GM12878 (cell line): Measurements from ENCODE around the gene PIGU. TPM values are rescaled to one million over a fixed set of nuclear protein-coding genes. Genes with fewer than 3 reads are reported as not detected.

Experiments
- ATAC-seq: fragments of 200-7000 bp; cut with Tn5 transposase; 3 replicates; pipeline ENCODE4 v1.9.1; 2020; ENCODE audit warnings: mild to moderate bottlenecking, moderate library complexity
- BruUV-seq: library from RNA; stranded (reverse); fragments of 400-500 nt; replicated peaks from 2 replicates; lab custom pipeline; 2021; lab: Mats Ljungman, UMichigan
- CTCF ChIA-PET: fragments of 300-600 bp; sonication (Branson Sonifier 250); formaldehyde crosslinking; extraction: SDS; loops from one replicate; lab custom pipeline; 2021; ENCODE audit warnings: inconsistent platforms; lab: Yijun Ruan, JAX
- POLR2A ChIA-PET: fragments of 350-600 bp; formaldehyde crosslinking; extraction: SDS; loops from one replicate; lab custom pipeline; 2021; ENCODE audit warnings: inconsistent platforms; lab: Charles Lee
- RAD21 ChIA-PET: fragments of 300-600 bp; sonication (Branson Sonifier 250); formaldehyde crosslinking; loops from one replicate; lab custom pipeline; 2023; ENCODE audit warnings: antibody characterized with exemption; ENCODE audit not compliant: unreplicated experiment; lab: Charles Lee
- SMC1A ChIA-PET: fragments of 300-600 bp; sonication (Branson Sonifier 250); formaldehyde crosslinking; loops from one replicate; lab custom pipeline; 2023; ENCODE audit not compliant: unreplicated experiment, uncharacterized antibody; lab: Charles Lee
- DNase-seq: peaks from one replicate; pipeline ENCODE4 v3.0.0-alpha.2; 2011; ENCODE audit warnings: low read depth, low spot score
- FAIRE-seq: peaks from 3 replicates; lab custom pipeline; 2011; peaks lifted over from hg19 to GRCh38; lab: Jason Lieb, UNC
- H2AFZ ChIP-seq: 2 replicates; pipeline ENCODE4 v1.6.0; 2011; ENCODE audit warnings: low read depth, low read length, control low read depth; ENCODE audit not compliant: control insufficient read depth
- H3K27ac ChIP-seq: 2 replicates; pipeline ENCODE4 v1.5.1; 2011; ENCODE audit warnings: control low read depth; ENCODE audit not compliant: control insufficient read depth, insufficient read depth
- H3K27me3 ChIP-seq, 2 experiments: replicated peaks in 1 of 2; 2 replicates each; pipeline versions ENCODE4 v1.6.0 to v1.6.1; 2011; ENCODE audit warnings: low read length in 1 of 2; ENCODE audit not compliant: control insufficient read depth in 2 of 2, insufficient read depth in 2 of 2
- H3K36me3 ChIP-seq, 2 experiments: 2 replicates each; pipeline ENCODE4 v1.5.1; 2011; ENCODE audit warnings: low read length in 1 of 2; ENCODE audit not compliant: control insufficient read depth in 2 of 2, insufficient read depth in 2 of 2
- H3K4me1 ChIP-seq: 2 replicates; pipeline ENCODE4 v1.6.1; 2011; ENCODE audit warnings: mild to moderate bottlenecking, low read length, moderate library complexity, mixed read lengths; ENCODE audit not compliant: control insufficient read depth, insufficient read depth
- H3K4me2 ChIP-seq: 2 replicates; pipeline ENCODE4 v1.6.0; 2011; ENCODE audit warnings: control low read depth; ENCODE audit not compliant: control insufficient read depth, insufficient read depth
- H3K4me3 ChIP-seq: fragments of 200-600 bp; sonication (generic); 2 replicates; pipeline ENCODE4 v1.5.1; 2016
- H3K79me2 ChIP-seq: 2 replicates; pipeline ENCODE4 v1.6.0; 2011; ENCODE audit warnings: low read length; ENCODE audit not compliant: control insufficient read depth, insufficient read depth
- H3K9ac ChIP-seq: 2 replicates; pipeline ENCODE4 v1.8.0; 2011; ENCODE audit warnings: low read length, control low read depth, mixed read lengths; ENCODE audit not compliant: control insufficient read depth, insufficient read depth
- H3K9me3 ChIP-seq: replicated peaks from 3 replicates; pipeline ENCODE4 v1.5.1; 2011; ENCODE audit warnings: mild to moderate bottlenecking, low read length; ENCODE audit not compliant: control insufficient read depth, insufficient read depth
- H4K20me1 ChIP-seq: 2 replicates; pipeline ENCODE4 v1.6.0; 2011; ENCODE audit not compliant: control insufficient read depth, insufficient read depth
- CUX1 ChIP-seq: IDR thresholded peaks from 2 replicates; pipeline ENCODE4 v1.6.1; 2012; ENCODE audit warnings: improper control_type of control experiment, low read depth, low read length; ENCODE audit not compliant: insufficient replicate concordance
- EED ChIP-seq: sonication (generic); IDR thresholded peaks from 2 replicates; pipeline ENCODE4 v1.6.1; 2016; ENCODE audit warnings: antibody characterized with exemption, low read depth
- HDAC6 ChIP-seq: fragments of 200-600 bp; sonication (generic); IDR thresholded peaks from one replicate; pipeline ENCODE4 v1.8.0; 2017; ENCODE audit warnings: antibody characterized with exemption; ENCODE audit not compliant: unreplicated experiment
- WGBS: methylation state at CpG from one replicate; pipeline ENCODE4 v1.1.6; 2016; ENCODE audit warnings: low lambda C conversion rate; ENCODE audit not compliant: insufficient replicate concordance, insufficient coverage; ENCODE audit errors: missing lambda C conversion rate; 5-methylcytosine and 5-hydroxymethylcytosine counted together
- in situ Hi-C: fragments of 300-500 bp; cut with MboI; formaldehyde crosslinking; loops from 9 replicates; pipeline ENCODE4 v1.14.3; 2018; ENCODE audit warnings: mixed read lengths
- intact Hi-C: fragments of 100-400 bp; cut with micrococcal nuclease; formaldehyde crosslinking; loops from one replicate; pipeline ENCODE4 v1.14.2; 2022; ENCODE audit not compliant: unreplicated experiment
- polyA plus RNA-seq, 11 experiments: library from polyadenylated mRNA; depleted of rRNA in 4 of 11; unstranded in 6 of 11; stranded (reverse) in 5 of 11; fragments of >200 nt; fragmentation: Nextera tagmentation in 4 of 11; fragmentation: Illumina TruSeq in 1 of 11; extraction: Ambion mirVana in 4 of 11; extraction: Trizol in 1 of 11; gene quantifications; 1 replicate in 1 of 11; 2 replicates in 10 of 11; pipeline versions ENCODE4 v1.2.1 to v1.2.3, GENCODE V29; 2011 to 2016; ENCODE audit warnings: inconsistent platforms in 2 of 11, missing spikeins in 2 of 11, low read depth in 1 of 11
- total RNA-seq, 4 experiments: library from RNA; depleted of rRNA in 3 of 4; stranded (reverse); fragments of >200 nt in 3 of 4; fragmentation: Illumina TruSeq in 1 of 4; extraction: Trizol in 1 of 4; gene quantifications; 2 replicates each; pipeline versions ENCODE4 v1.2.1 to v1.2.3, GENCODE V29; 2013 to 2021

Gene PIGU
- total and polyA plus RNA-seq, 10 of the 15 experiments (the other 5 are each of a cell fraction or from before 2014, with no cell fraction given) = 4.1 to 88.2 (median 25.0) TPM

GRCh38 chr20:34626992-34627391, 49.9 kb downstream of the PIGU start (continued):
- TF ChIP-seq CUX1 = no peak

GRCh38 chr20:34624629-34625028, 52.3 kb downstream of the PIGU start:
- RAD21 ChIA-PET = no interaction called here
- H3K36me3 ChIP-seq = no peaks in the 10 kb centered on the region; a peak in 3 of 4 replicates
- in situ Hi-C loops = no loop called here
- H3K4me2 ChIP-seq = no peak overlapping the region
- DNase-seq (no peak), ATAC-seq (no peak), FAIRE-seq (no peak)
- no TSS peak for BruUV-seq
- no peaks in the 10 kb centered on the region for H3K27me3 ChIP-seq
- H2AFZ ChIP-seq = no peak overlapping the region
- H3K27ac ChIP-seq = no peak overlapping the region
- H3K4me3 ChIP-seq = no peak overlapping the region
- H3K9ac ChIP-seq = no peak overlapping the region
- H3K4me1 ChIP-seq = peaks cover 15% of the 10 kb centered on the region
- no peaks in the 10 kb centered on the region for H3K9me3 ChIP-seq
- CTCF ChIA-PET = interaction anchor here (1.3 kb wide), 1 partner anchor 12 kb away, joined by 3 read pairs; no protein-coding TSS in a partner anchor
- TF ChIP-seq HDAC6 = no peak
- no peak for TF ChIP-seq EED
- intact Hi-C loops = no loop called here
- 98% methylated on average over 3 of the region's 3 CpGs for WGBS
- POLR2A ChIA-PET = no interaction called here
- SMC1A ChIA-PET = no interaction called here
- no peaks in the 10 kb centered on the region for H3K79me2 ChIP-seq
- no peaks in the 10 kb centered on the region for H4K20me1 ChIP-seq
